ACC112 (cell line): ENCODE measurements around the gene CCNB1.
A peak's percentile ranks its signal among the peaks of the same experiment; 100 is the strongest.
"Not testable (repeated sequence)": the region's sequence is repeated elsewhere in the genome, so short reads cannot be mapped to it uniquely, and the experiment has no call there.

ENCODE experiments used
- H2AFZ ChIP-seq: fragments of 200-600 bp; sonication (generic); one replicate; pipeline ENCODE4 v1.6.0; 2017; ENCODE audit warnings: antibody characterized with exemption, low read length; ENCODE audit not compliant: unreplicated experiment
- H3K27ac ChIP-seq: fragments of 200-600 bp; sonication (generic); 2 replicates; pipeline ENCODE4 v1.5.1; 2014; ENCODE audit warnings: low read depth, mild to moderate bottlenecking, antibody characterized with exemption, low read length, moderate library complexity
- H3K27me3 ChIP-seq: fragments of 200-600 bp; sonication (generic); 2 replicates; pipeline ENCODE4 v1.6.1; 2014; ENCODE audit warnings: mild to moderate bottlenecking, antibody characterized with exemption, low read length, moderate library complexity, mixed read lengths; ENCODE audit not compliant: insufficient read depth
- H3K36me3 ChIP-seq: fragments of 200-600 bp; sonication (generic); 2 replicates; pipeline ENCODE4 v1.6.1; 2016; ENCODE audit warnings: mild to moderate bottlenecking, antibody characterized with exemption, low read length, moderate library complexity, mixed read lengths; ENCODE audit not compliant: insufficient read depth
- H3K4me1 ChIP-seq: fragments of 200-600 bp; sonication (generic); one replicate; pipeline ENCODE4 v1.6.1; 2016; ENCODE audit warnings: low read length, mixed read lengths; ENCODE audit not compliant: insufficient read depth, unreplicated experiment, control insufficient read depth
- H3K4me3 ChIP-seq: fragments of 200-600 bp; sonication (generic); 2 replicates; pipeline ENCODE4 v1.5.1; 2014; ENCODE audit warnings: mild to moderate bottlenecking, low read depth, low read length
- H3K79me2 ChIP-seq: fragments of 200-600 bp; sonication (generic); one replicate; pipeline ENCODE4 v1.6.0; 2016; ENCODE audit warnings: low read length; ENCODE audit not compliant: control insufficient read depth, unreplicated experiment, insufficient read depth

CCNB1 gene

GRCh38 chr5:69181659-69182293 is 14.8 kb downstream of the CCNB1 start:
- H2AFZ ChIP-seq, H3K27ac ChIP-seq, H3K79me2 ChIP-seq, H3K4me1 ChIP-seq, H3K27me3 ChIP-seq, H3K4me3 ChIP-seq, H3K36me3 ChIP-seq: not testable (repeated sequence)

- Histone ChIP-seq H3K27ac (no peak overlapping the region), H3K79me2 (peaks cover 8% of the 10 kb centered on the region), H3K27me3 (no peaks in the 10 kb centered on the region), H2AFZ (no peak overlapping the region), H3K4me3 (no peak overlapping the region), H3K4me1 (no peaks in the 10 kb centered on the region), H3K36me3 (no peaks in the 10 kb centered on the region)
Observed at GRCh38 chr5:69184621-69185020, 17.7 kb downstream of the CCNB1 start.

- Histone ChIP-seq H3K27ac (no peak overlapping the region), H3K4me3 (no peak overlapping the region), H3K27me3 (no peaks in the 10 kb centered on the region)
Observed at GRCh38 chr5:69187342-69187741, 20.4 kb downstream of the CCNB1 start.

GRCh38 chr5:69188811-69189161 is 21.8 kb downstream of the CCNB1 start:
- Histone ChIP-seq H3K36me3 (no peaks in the 10 kb centered on the region), H3K4me3 (peak overlapping the region; percentile 82), H3K79me2 (peaks cover 10% of the 10 kb centered on the region), H3K4me1 (no peaks in the 10 kb centered on the region), H3K27me3 (no peaks in the 10 kb centered on the region), H2AFZ (peak overlapping the region; percentile 86), H3K27ac (peak overlapping the region; percentile 81)

More at GRCh38 chr5:69187342-69187741, 20.4 kb downstream of the CCNB1 start:
- H3K36me3 ChIP-seq, result no peaks in the 10 kb centered on the region
- no peaks in the 10 kb centered on the region for H3K4me1 ChIP-seq
- H3K79me2 ChIP-seq, result peaks cover 10% of the 10 kb centered on the region
- H2AFZ ChIP-seq, result no peak overlapping the region

DNA sequence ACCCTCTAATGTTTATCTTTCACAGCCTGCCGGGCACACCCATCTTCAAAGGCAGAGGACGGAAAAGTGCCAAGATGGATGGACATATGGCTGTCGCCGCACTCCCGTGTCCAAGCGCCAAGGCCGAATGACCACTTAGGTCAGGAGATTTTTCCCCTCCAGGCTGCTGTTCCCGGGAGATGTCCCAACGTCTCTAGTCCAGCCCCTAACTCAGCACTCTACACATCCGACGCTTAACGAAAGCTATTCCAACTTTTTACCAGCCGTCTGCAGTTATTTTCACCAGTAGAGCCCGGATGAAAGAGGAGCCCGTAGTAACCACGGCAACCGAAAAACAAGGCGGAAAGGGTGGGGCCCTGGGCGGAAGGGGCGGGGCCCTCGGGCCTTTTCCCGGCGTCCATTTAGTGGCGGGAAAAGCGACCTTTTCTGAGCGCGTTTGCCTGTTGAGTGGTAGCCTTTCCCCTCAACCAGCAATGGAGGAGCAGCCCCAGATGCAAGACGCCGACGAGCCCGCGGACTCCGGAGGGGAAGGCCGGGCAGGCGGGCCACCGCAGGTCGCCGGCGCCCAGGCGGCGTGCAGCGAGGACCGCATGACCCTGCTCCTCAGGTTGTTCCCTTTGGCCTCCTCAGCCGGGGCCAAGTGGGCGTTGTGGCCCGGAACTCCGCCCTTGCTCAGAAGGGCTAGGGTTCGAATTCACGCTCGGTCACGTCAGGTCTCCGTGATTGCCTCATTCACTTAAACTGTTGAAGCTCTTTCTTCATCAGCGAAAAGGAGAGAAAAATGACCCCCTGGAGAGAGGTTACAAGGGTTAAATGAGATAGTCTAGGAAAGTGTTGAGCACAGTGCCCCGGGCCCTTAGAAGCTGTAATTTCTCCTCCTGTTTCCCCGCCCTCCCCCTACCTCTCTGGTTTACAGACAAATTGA is 22.5 kb downstream of the CCNB1 start, which contains the start of gene CENPH:
CENPH (plus strand) TSS at position 422 of the 925 bp plus-strand sequence; CDS start at position 474, 52 bp downstream.
- Histone ChIP-seq H3K36me3 (no peaks in the 10 kb centered on the region), H3K27me3 (no peaks in the 10 kb centered on the region), H3K4me3 (peak within 1 kb of the TSS; percentile 82), H3K27ac (peak within 1 kb of the TSS; percentile 81), H3K79me2 (peaks cover 10% of the 10 kb centered on the region), H2AFZ (peak within 1 kb of the TSS; percentile 94), H3K4me1 (no peaks in the 10 kb centered on the region)

DNA sequence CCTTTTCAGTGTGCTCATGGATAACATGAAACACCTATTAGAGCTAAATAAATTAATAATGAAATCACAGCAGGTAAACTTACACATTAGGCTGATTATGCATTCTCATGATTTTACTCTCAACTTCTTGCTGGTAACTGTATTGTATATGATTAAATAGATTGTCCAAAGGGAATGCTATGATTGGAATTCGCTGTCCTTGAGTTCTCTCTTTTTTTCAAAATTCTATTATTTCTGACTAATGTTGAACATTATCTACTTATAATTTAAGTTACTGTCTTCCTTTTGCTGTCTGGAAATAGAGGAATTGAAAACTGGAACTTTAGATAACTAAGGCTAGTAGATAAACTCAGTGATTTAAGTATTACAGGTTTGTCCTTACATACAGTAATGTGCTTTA is 35.5 kb downstream of the CCNB1 start:
- Histone ChIP-seq H3K4me1 (peaks cover 3% of the 10 kb centered on the region), H3K36me3 (peaks cover 14% of the 10 kb centered on the region), H3K27ac (no peak overlapping the region), H2AFZ (no peak overlapping the region), H3K4me3 (no peak overlapping the region), H3K79me2 (no peaks in the 10 kb centered on the region), H3K27me3 (no peaks in the 10 kb centered on the region)

- H3K27me3 ChIP-seq, result no peaks in the 10 kb centered on the region
- no peak overlapping the region; the same call in 1 of the 2 replicates for H3K27ac ChIP-seq
- H3K36me3 ChIP-seq, result peaks cover 8% of the 10 kb centered on the region
- no peaks in the 10 kb centered on the region for H3K79me2 ChIP-seq
- no peak overlapping the region for H3K4me3 ChIP-seq
- peaks cover 3% of the 10 kb centered on the region for H3K4me1 ChIP-seq
- no peak overlapping the region for H2AFZ ChIP-seq
Observed at GRCh38 chr5:69206528-69207190, 39.7 kb downstream of the CCNB1 start.

DNA sequence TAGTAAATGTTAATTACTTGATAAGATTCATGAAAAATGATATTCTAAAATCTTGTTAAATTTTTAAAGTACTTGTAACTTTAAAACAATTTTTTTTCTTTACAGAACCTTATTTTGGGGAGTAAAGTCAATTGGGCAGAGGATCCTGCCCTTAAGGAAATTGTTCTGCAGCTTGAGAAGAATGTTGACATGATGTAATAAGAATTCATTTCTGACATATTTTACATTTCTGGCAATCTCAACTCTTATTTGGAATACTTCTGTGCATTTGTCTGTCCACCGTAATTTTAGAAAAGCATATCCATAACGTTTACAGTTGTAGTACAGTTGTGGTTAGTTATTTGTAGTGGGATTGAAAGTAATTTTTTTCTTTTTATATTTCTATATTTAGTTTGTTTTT is 42.7 kb downstream of the CCNB1 start:
- Histone ChIP-seq H3K4me1 (peaks cover 3% of the 10 kb centered on the region), H3K79me2 (no peaks in the 10 kb centered on the region), H3K36me3 (0 out of 2 replicates have a peak, but pooled peaks cover 2% of the 10 kb centered on the region), H3K27me3 (no peaks in the 10 kb centered on the region), H3K27ac (no peak overlapping the region), H3K4me3 (no peak overlapping the region), H2AFZ (no peak overlapping the region)

DNA sequence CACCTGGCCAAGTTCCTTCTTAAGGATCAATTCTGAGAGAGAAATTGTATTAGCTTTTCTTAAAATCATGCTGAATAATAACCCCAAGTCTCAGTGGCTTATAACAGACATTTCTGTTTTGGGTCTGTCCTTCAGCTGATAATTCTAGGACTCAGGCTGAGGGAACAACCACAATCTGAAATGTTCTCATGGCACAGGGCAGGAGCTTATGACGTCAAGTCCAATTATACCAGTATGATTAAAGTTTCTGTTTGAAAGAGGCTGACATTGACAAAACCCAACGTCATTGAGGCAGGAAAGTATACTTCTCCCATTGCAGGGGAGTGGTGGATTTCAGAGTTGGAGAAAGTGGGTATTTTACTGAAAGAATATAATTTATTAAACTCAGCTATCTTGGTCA is 44.2 kb downstream of the CCNB1 start:
- 0 out of 2 replicates have a peak, but pooled peaks cover 2% of the 10 kb centered on the region for H3K36me3 ChIP-seq
- H3K27ac ChIP-seq, result no peak overlapping the region
- H3K79me2 ChIP-seq, result no peaks in the 10 kb centered on the region
- H3K4me3 ChIP-seq, result no peak overlapping the region
- H3K4me1 ChIP-seq, result peaks cover 3% of the 10 kb centered on the region
- H3K27me3 ChIP-seq, result no peaks in the 10 kb centered on the region
- H2AFZ ChIP-seq, result no peak overlapping the region

DNA sequence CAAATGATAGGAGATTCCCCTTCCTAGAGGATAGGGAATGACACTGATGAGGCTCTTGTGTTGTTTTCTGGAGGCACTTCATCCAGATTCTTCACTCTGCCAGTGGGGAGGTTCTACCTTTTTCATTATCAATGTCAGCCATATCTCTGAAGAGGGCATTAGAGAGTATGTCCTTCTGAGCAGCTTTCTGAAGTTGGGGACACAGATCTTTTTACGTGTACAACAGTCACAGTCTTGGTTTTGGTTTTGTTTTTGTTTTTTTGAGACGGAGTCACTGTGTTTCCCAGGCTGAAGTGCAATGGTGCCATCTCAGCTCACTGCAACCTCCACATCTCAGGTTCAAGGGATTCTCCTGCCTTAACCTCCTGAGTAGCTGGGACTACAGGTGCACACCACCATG is 45.1 kb downstream of the CCNB1 start:
- Histone ChIP-seq H2AFZ (no peak overlapping the region), H3K27me3 (no peaks in the 10 kb centered on the region)

More for the DNA sequence above, 45.1 kb downstream of the CCNB1 start:
- Histone ChIP-seq H3K4me3 (no peak overlapping the region), H3K27ac (no peak overlapping the region), H3K4me1 (peaks cover 4% of the 10 kb centered on the region), H3K79me2 (no peaks in the 10 kb centered on the region), H3K36me3 (0 out of 2 replicates have a peak, but pooled peaks cover 2% of the 10 kb centered on the region)
